Measurements from ENCODE around the gene TNFRSF1A.

DNA sequence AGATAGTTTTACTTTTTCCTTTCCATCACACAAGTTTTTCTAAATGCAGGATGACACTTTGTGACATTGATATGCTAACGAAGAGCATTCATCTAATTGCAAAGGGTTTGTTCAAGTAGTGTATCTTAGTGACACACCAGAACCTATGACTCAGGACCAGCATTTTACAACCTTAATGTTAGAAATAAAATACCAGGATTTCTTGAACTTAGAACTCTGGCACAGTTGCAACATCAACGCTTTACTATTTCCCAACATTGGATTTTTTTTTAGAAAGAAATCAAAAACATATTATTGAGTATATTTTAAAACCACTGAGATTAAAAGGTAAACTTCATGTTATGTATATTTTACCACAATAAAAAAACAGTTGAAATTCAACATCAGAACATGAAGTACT is 49.3 kb downstream of the TNFRSF1A start:
- TF ChIP-seq, protein P1, sequence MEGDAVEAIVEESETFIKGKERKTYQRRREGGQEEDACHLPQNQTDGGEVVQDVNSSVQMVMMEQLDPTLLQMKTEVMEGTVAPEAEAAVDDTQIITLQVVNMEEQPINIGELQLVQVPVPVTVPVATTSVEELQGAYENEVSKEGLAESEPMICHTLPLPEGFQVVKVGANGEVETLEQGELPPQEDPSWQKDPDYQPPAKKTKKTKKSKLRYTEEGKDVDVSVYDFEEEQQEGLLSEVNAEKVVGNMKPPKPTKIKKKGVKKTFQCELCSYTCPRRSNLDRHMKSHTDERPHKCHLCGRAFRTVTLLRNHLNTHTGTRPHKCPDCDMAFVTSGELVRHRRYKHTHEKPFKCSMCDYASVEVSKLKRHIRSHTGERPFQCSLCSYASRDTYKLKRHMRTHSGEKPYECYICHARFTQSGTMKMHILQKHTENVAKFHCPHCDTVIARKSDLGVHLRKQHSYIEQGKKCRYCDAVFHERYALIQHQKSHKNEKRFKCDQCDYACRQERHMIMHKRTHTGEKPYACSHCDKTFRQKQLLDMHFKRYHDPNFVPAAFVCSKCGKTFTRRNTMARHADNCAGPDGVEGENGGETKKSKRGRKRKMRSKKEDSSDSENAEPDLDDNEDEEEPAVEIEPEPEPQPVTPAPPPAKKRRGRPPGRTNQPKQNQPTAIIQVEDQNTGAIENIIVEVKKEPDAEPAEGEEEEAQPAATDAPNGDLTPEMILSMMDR (conservative IDR thresholded peaks at IDR 0.05; ENCODE audit: low read depth, low read length): no peak
- no peak for TF ChIP-seq EZH2 (IDR thresholded peaks at IDR 0.05; ENCODE audit: borderline replicate concordance, low read depth, low read length, poor library complexity, severe bottlenecking)
